ENCODE measurements around the gene RAB37.

DNA sequence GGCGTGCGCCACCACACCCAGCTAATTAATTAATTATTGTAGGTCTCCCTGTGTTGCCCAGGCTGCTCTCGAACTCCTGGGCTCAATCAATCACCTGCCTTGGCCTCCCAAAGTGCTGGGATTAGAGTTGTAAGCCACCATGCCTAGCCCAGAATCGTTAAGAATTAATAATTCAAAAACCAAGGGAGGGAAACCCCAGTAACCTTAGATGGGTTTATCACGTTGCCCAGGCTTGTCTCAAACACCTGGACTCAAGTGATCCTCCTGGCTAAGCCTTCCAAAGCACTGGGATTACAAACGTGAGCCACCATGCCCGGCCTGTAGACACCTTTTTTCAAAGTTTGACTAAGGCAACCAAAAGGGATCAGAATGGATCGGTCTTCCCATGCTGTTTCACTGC lies 45.9 kb upstream of the RAB37 start:
- no peak for TF ChIP-seq SETDB1 (IDR thresholded peaks at IDR 0.05; ENCODE audit: insufficient read length, low read length)
- TF ChIP-seq, protein P1, sequence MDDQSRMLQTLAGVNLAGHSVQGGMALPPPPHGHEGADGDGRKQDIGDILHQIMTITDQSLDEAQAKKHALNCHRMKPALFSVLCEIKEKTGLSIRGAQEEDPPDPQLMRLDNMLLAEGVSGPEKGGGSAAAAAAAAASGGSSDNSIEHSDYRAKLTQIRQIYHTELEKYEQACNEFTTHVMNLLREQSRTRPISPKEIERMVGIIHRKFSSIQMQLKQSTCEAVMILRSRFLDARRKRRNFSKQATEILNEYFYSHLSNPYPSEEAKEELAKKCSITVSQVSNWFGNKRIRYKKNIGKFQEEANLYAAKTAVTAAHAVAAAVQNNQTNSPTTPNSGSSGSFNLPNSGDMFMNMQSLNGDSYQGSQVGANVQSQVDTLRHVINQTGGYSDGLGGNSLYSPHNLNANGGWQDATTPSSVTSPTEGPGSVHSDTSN (CRISPR knock-in tag; IDR thresholded peaks at IDR 0.05): no peak
- TF ChIP-seq, protein P2, sequence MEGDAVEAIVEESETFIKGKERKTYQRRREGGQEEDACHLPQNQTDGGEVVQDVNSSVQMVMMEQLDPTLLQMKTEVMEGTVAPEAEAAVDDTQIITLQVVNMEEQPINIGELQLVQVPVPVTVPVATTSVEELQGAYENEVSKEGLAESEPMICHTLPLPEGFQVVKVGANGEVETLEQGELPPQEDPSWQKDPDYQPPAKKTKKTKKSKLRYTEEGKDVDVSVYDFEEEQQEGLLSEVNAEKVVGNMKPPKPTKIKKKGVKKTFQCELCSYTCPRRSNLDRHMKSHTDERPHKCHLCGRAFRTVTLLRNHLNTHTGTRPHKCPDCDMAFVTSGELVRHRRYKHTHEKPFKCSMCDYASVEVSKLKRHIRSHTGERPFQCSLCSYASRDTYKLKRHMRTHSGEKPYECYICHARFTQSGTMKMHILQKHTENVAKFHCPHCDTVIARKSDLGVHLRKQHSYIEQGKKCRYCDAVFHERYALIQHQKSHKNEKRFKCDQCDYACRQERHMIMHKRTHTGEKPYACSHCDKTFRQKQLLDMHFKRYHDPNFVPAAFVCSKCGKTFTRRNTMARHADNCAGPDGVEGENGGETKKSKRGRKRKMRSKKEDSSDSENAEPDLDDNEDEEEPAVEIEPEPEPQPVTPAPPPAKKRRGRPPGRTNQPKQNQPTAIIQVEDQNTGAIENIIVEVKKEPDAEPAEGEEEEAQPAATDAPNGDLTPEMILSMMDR (tag by site-specific recombination; IDR thresholded peaks at IDR 0.05): no peak
- no peak for TF ChIP-seq ZNF596 (tag by site-specific recombination; IDR thresholded peaks at IDR 0.05)

Measured in HEK293 (cell line).